ENCODE measurements around the gene DGAT2.

The DGAT2 gene

DNA sequence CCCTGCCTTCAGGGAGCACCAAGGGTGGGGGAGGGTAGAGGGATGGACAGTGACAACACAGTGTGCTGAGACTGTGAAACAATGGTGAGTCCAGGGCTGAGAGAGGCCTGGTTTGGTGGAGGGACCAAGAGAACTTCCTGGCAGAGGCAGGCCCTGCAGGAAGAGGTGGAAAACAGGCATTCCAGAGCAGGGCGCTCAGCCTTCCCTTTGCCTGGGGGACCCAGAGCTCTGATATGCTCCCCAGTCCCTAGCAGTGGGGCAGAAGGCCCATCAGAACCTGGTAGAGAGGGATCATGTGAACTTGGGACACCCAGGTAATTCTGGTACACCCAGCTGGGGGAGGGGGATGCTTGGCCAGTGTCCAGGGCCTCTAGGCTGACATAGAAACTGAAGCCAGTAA lies 29.2 kb downstream of the DGAT2 start:
- no peaks in the 10 kb centered on the region for H3K27me3 Mint-ChIP-seq (ENCODE audit: low read depth, poor library complexity)
- H3K27ac Mint-ChIP-seq, result no peak overlapping the region
- no peak overlapping the region for H3K4me3 Mint-ChIP-seq
- TF ChIP-seq, protein P1, sequence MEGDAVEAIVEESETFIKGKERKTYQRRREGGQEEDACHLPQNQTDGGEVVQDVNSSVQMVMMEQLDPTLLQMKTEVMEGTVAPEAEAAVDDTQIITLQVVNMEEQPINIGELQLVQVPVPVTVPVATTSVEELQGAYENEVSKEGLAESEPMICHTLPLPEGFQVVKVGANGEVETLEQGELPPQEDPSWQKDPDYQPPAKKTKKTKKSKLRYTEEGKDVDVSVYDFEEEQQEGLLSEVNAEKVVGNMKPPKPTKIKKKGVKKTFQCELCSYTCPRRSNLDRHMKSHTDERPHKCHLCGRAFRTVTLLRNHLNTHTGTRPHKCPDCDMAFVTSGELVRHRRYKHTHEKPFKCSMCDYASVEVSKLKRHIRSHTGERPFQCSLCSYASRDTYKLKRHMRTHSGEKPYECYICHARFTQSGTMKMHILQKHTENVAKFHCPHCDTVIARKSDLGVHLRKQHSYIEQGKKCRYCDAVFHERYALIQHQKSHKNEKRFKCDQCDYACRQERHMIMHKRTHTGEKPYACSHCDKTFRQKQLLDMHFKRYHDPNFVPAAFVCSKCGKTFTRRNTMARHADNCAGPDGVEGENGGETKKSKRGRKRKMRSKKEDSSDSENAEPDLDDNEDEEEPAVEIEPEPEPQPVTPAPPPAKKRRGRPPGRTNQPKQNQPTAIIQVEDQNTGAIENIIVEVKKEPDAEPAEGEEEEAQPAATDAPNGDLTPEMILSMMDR (IDR thresholded peaks at IDR 0.05), result no peak
- no peaks in the 10 kb centered on the region for H3K36me3 Mint-ChIP-seq (ENCODE audit: low read depth)
- DNase-seq, result no peak
- H3K9me3 Mint-ChIP-seq, result no peaks in the 10 kb centered on the region
- H3K4me1 Mint-ChIP-seq, result peaks cover 11% of the 10 kb centered on the region

GRCh38 chr11:75800136-75800675 lies 31.6 kb downstream of the DGAT2 start:
- H3K27ac Mint-ChIP-seq, result no peak overlapping the region
- TF ChIP-seq, protein P1 (IDR thresholded peaks at IDR 0.05), result no peak
- no peaks in the 10 kb centered on the region for H3K27me3 Mint-ChIP-seq (ENCODE audit: low read depth, poor library complexity)
- H3K4me1 Mint-ChIP-seq, result peaks cover 7% of the 10 kb centered on the region
- H3K4me3 Mint-ChIP-seq, result no peak overlapping the region
- no peak for DNase-seq
- no peaks in the 10 kb centered on the region for H3K36me3 Mint-ChIP-seq (ENCODE audit: low read depth)
- no peaks in the 10 kb centered on the region for H3K9me3 Mint-ChIP-seq

DNA sequence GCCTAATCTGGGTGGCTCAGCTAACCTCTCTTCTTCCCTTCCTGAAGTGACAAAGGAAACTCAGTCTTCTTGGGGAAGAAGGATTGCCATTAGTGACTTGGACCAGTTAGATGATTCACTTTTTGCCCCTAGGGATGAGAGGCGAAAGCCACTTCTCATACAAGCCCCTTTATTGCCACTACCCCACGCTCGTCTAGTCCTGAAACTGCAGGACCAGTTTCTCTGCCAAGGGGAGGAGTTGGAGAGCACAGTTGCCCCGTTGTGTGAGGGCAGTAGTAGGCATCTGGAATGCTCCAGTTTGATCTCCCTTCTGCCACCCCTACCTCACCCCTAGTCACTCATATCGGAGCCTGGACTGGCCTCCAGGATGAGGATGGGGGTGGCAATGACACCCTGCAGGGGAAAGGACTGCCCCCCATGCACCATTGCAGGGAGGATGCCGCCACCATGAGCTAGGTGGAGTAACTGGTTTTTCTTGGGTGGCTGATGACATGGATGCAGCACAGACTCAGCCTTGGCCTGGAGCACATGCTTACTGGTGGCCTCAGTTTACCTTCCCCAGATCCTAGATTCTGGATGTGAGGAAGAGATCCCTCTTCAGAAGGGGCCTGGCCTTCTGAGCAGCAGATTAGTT lies 32.3 kb downstream of the DGAT2 start:
- H3K4me1 Mint-ChIP-seq, result peaks cover 7% of the 10 kb centered on the region
- no peak overlapping the region for H3K27ac Mint-ChIP-seq
- no peak for DNase-seq
- TF ChIP-seq, protein P1 (IDR thresholded peaks at IDR 0.05), result no peak
- H3K27me3 Mint-ChIP-seq (ENCODE audit: low read depth, poor library complexity), result peaks cover 4% of the 10 kb centered on the region
- H3K4me3 Mint-ChIP-seq, result no peak overlapping the region
- no peaks in the 10 kb centered on the region for H3K36me3 Mint-ChIP-seq (ENCODE audit: low read depth)
- no peaks in the 10 kb centered on the region for H3K9me3 Mint-ChIP-seq

DNA sequence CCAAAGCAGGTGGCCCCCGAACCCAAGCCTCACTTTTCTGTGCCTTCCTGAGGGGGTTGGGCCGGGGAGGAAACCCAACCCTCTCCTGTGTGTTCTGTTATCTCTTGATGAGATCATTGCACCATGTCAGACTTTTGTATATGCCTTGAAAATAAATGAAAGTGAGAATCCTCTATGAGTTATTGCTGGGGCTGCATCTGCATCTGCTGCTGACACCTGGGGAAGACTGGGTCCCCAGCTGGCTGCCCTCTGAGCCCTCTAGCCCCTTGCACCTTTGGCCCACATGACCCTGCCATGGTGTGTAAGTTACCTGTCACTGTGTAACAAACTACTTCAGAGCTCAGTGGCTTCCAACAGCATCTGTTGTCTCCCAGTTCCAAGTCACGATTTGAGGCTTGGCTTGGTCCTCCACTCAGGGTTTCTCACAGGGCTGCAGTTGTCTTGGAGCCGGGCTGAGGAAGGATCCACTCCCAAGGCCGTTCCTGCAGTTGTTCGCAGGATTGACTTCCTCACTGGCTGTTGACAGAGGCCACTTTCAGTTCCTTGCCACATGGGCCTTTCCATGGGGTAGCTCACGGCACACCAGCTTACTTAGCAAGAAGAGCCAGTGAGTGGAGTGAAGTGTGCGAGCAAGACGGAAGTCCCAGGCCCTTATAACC lies 32.9 kb downstream of the DGAT2 start:
- TF ChIP-seq, protein P1 (IDR thresholded peaks at IDR 0.05), result no peak
- Mint-ChIP-seq H3K27ac (no peak overlapping the region), H3K4me1 (peaks cover 7% of the 10 kb centered on the region), H3K27me3 (ENCODE audit: low read depth, poor library complexity) (peaks cover 4% of the 10 kb centered on the region), H3K9me3 (no peaks in the 10 kb centered on the region), H3K4me3 (no peak overlapping the region), H3K36me3 (ENCODE audit: low read depth) (no peaks in the 10 kb centered on the region)
- DNase-seq, result no peak

GRCh38 chr11:75802021-75802912 lies 33.7 kb downstream of the DGAT2 start:
- Mint-ChIP-seq H3K36me3 (ENCODE audit: low read depth) (no peaks in the 10 kb centered on the region), H3K4me1 (peaks cover 3% of the 10 kb centered on the region), H3K4me3 (no peak overlapping the region), H3K27ac (no peak overlapping the region), H3K9me3 (no peaks in the 10 kb centered on the region), H3K27me3 (ENCODE audit: low read depth, poor library complexity) (peaks cover 4% of the 10 kb centered on the region)
- DNase-seq, result no peak
- TF ChIP-seq, protein P1 (IDR thresholded peaks at IDR 0.05), result no peak

All from nephron progenitor cell (in vitro differentiated cells).